Muscle layer of duodenum (tissue), 2 donors: ENCODE measurements around the gene MUC15.
"Not testable (repeated sequence)": the region's sequence is repeated elsewhere in the genome, so short reads cannot be mapped to it uniquely, and the experiment has no call there.

Experiments
- H3K27ac ChIP-seq: one replicate; pipeline ENCODE4 v1.7.0; 2013; ENCODE audit warnings: mild to moderate bottlenecking, low read length
- H3K27me3 ChIP-seq: one replicate; pipeline ENCODE4 v1.7.0; 2013; ENCODE audit warnings: low read depth, mild to moderate bottlenecking, control low read depth, low read length
- H3K36me3 ChIP-seq, 2 donors: one replicate each; pipeline ENCODE4 v1.7.0; 2013; ENCODE audit warnings: low read length in 2 of 2, control low read depth in 1 of 2, mild to moderate bottlenecking in 1 of 2; ENCODE audit not compliant: insufficient read depth in 2 of 2, control insufficient read depth in 1 of 2
- H3K4me1 ChIP-seq, 2 donors: one replicate each; pipeline ENCODE4 v1.7.0; 2013; ENCODE audit warnings: low read length in 2 of 2, mild to moderate bottlenecking in 2 of 2, control low read depth in 1 of 2, moderate library complexity in 1 of 2; ENCODE audit not compliant: insufficient read depth in 2 of 2, control insufficient read depth in 1 of 2
- H3K4me3 ChIP-seq, 2 donors: one replicate each; pipeline ENCODE4 v1.7.0; 2013; ENCODE audit warnings: low read length in 2 of 2, low read depth in 1 of 2, mild to moderate bottlenecking in 1 of 2
- H3K9me3 ChIP-seq, 2 donors: one replicate each; pipeline ENCODE4 v1.7.0; 2013; ENCODE audit warnings: low read length in 2 of 2, control low read depth in 1 of 2, mild to moderate bottlenecking in 1 of 2; ENCODE audit not compliant: control insufficient read depth in 1 of 2
- donor health status: healthy.

Gene MUC15

DNA sequence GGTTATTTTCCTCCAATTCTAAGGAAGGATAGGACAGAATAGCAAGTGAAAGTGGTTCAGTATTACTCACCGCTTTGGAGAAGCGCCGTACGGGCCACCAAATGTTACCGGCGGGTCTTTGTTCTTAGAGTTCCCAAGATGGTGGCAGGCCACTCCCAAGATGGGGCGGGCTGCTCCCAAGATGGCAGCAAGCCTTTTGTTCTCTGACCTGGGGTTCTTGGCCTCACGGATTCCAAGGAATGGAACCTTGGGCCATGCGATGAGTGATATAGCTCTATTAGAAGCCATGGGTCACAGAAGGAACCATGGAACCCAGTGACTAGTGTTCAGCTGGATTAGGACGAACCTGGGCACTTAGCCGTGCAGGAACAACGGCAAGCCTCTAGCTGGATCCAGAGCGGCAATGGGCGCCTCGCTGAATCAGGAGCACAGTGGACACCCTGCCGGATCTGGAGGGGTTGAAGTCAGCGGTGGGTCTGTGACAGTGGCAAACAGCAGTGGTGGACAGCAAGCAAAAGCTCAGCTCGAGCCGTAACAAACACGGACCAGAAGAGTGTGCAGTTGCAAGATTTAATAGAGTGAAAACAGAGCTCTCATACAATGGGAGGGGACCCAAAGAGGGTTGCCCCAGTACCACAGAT, 25.1 kb upstream of the MUC15 start:
- H3K27ac ChIP-seq, H3K36me3 ChIP-seq, H3K27me3 ChIP-seq, H3K4me3 ChIP-seq, H3K4me1 ChIP-seq, H3K9me3 ChIP-seq: not testable (repeated sequence)

DNA sequence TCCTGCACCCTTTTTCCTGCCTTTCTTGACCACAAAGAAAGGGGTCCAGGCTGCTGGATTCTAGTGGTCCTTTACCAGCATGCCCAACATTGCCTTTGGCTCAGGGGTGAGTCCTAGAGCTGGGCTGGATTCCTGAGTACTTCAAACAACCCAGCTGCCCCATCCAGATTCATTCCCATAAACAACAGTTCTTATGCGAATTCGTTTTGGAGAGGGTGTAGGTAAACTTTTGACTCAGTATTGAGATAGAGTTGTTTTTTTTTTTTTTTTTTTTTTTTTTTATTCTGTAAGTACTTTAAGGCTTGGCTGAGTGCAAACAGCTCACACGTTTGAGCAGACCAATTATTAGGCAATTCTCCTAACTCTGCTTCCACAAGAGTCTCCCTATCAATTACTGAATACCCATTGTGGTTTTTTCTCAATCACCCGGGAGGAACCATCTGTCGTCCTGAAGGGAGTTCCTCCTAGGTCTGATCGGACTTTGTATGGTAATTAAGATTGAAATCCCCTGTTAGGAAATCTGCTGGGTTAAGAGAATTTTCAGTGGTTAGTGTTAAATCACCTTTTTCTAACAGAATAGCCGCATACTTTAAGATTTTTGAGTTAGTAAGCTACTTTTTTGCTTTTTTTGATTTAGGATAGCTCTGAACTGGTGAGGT, 23.3 kb upstream of the MUC15 start:
- not testable (repeated sequence) for H3K9me3 ChIP-seq, H3K27me3 ChIP-seq, H3K27ac ChIP-seq, H3K4me1 ChIP-seq, H3K4me3 ChIP-seq, H3K36me3 ChIP-seq

DNA sequence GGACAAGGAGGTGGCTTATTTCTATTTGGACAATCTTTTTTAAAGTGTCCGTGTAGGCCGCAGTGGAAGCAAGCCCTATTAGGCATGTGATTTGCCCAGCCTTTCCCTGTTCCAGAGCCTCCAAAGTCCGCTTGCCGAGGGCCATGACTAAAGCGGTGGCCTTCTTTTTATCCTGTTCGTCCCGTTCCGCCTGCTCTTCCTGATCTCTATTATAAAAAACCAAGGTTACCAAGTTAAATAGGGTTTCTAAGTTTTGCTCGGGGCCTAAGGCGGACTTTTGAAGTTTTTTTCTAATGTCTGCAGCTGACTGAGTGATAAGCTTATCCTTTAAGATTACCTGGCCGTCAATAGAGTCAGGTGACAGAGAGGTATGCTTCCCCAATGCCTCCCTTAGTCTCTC, 21.6 kb upstream of the MUC15 start:
- no peak overlapping the region for H3K4me3 ChIP-seq
- H3K4me1 ChIP-seq: no peaks in the 10 kb centered on the region
- H3K9me3 ChIP-seq: no peaks in the 10 kb centered on the region
- H3K36me3 ChIP-seq: no peaks in the 10 kb centered on the region
- H3K27me3 ChIP-seq: no peaks in the 10 kb centered on the region
- H3K27ac ChIP-seq: no peak overlapping the region

DNA sequence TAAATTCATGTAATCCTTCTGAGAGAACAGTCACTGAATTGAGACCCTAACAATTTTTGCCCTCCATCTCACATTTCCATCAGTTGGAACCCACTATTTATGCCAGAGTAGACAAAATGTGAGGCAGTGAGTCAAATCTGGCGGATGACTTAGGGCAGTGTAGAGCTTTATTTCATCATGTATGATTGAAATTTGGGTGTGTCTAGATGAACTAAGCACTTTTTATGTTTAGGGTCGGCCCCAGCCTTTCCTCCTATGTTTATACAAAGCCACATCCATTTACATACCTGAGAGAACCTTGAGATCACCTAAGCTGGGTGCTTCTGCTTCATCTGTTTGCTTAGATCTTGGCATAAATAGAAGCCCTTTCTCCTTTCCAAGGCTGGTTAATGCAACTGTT, 15.0 kb upstream of the MUC15 start:
- H3K4me1 ChIP-seq: no peaks in the 10 kb centered on the region
- H3K4me3 ChIP-seq: no peak overlapping the region
- H3K9me3 ChIP-seq: no peaks in the 10 kb centered on the region

DNA sequence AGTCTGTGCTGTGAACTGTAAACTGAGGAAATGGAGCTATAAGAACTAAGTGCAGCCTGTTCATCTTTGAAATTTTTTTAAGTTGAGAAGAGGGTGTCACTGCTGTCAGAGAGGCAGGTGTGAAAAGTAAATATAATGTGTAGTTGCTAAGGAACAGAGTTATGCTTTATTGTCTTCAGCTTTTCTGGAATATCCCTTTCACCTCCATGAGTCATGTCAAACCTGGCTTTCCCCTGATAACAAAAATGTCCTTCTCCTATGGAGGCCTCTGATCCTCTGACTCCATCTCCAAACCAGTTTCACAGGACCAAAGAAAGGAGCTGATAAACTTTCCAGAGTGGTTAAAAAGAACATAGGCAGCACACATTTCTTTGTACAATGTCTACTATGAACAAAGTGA, 12.8 kb upstream of the MUC15 start:
- H3K9me3 ChIP-seq: no peaks in the 10 kb centered on the region
- no peak overlapping the region for H3K4me3 ChIP-seq
- H3K36me3 ChIP-seq: no peaks in the 10 kb centered on the region
- no peaks in the 10 kb centered on the region for H3K27me3 ChIP-seq
- no peak overlapping the region for H3K27ac ChIP-seq
- peaks cover 0 to 2% of the 10 kb centered on the region in 2 donors for H3K4me1 ChIP-seq

More for the DNA sequence above, 15.0 kb upstream of the MUC15 start:
- Histone ChIP-seq H3K27ac (no peak overlapping the region), H3K36me3 (no peaks in the 10 kb centered on the region), H3K27me3 (no peaks in the 10 kb centered on the region)

DNA sequence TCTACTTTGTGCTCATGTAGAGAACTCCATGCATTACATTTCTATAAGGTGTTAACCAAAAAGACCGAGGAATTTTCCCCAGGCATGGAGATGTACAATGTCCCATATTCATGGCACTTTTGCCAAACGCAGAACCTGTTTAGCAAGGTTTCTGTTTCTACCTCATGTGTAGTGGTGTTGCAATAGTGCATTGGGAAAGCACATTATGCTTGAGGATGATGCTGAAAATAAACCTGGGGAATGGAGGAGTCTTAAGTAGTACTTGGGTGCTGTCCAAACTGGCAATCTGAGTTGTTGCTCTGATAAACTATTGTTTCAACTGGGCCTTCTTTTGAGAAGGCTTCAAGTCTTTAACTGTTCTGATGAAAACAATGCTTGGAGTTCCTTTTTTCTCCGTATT, 11.5 kb upstream of the MUC15 start:
- no peaks in the 10 kb centered on the region for H3K27me3 ChIP-seq
- no peak overlapping the region for H3K4me3 ChIP-seq
- H3K4me1 ChIP-seq: peaks cover 0 to 2% of the 10 kb centered on the region in 2 donors
- H3K36me3 ChIP-seq: no peaks in the 10 kb centered on the region
- H3K27ac ChIP-seq: no peak overlapping the region
- no peaks in the 10 kb centered on the region for H3K9me3 ChIP-seq

DNA sequence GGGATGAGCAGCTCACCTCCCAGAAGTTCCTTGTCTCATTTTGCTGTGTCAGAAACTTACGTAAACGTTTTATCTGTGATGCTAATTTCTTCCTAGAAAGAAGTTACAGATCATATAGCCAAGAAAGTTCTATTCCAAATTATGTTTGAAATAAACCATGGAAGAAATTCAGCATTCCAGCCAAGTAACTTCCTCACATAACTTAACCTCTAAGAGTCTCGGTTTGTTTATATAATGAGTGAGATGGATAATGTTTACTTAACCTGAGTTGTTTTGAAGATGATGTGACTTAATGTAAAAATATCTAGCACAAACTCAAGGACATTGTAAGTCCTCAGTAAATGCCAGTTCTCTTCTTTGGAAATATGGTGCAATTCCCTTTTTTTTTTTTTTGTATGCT, 8.9 kb upstream of the MUC15 start:
- Histone ChIP-seq H3K4me3 (no peak overlapping the region), H3K27me3 (no peaks in the 10 kb centered on the region), H3K4me1 (peaks cover 0 to 2% of the 10 kb centered on the region in 2 donors), H3K36me3 (no peaks in the 10 kb centered on the region), H3K9me3 (no peaks in the 10 kb centered on the region), H3K27ac (no peak overlapping the region)

DNA sequence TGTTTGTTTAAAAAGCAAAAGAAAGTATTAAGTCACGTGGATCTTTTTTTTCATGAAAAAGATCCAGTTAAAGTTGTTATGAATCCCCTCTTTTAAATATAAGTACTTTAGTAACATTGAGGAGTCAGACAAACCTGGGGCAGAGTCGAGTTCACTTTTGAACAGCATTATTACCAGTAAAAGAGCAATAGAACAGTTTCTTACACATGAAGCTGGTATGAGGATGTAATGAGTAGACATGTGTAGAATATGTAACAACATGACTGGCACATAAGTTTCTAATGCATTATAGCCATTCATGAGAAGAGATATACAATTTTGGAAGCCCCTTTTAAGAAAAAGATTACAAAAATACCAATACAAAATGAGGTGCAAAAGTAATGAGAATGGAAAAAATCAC, 7.6 kb upstream of the MUC15 start:
- no peak overlapping the region for H3K4me3 ChIP-seq
- H3K36me3 ChIP-seq: no peaks in the 10 kb centered on the region
- H3K4me1 ChIP-seq: peaks cover 0 to 2% of the 10 kb centered on the region in 2 donors
- no peak overlapping the region for H3K27ac ChIP-seq
- H3K9me3 ChIP-seq: no peaks in the 10 kb centered on the region
- H3K27me3 ChIP-seq: no peaks in the 10 kb centered on the region

DNA sequence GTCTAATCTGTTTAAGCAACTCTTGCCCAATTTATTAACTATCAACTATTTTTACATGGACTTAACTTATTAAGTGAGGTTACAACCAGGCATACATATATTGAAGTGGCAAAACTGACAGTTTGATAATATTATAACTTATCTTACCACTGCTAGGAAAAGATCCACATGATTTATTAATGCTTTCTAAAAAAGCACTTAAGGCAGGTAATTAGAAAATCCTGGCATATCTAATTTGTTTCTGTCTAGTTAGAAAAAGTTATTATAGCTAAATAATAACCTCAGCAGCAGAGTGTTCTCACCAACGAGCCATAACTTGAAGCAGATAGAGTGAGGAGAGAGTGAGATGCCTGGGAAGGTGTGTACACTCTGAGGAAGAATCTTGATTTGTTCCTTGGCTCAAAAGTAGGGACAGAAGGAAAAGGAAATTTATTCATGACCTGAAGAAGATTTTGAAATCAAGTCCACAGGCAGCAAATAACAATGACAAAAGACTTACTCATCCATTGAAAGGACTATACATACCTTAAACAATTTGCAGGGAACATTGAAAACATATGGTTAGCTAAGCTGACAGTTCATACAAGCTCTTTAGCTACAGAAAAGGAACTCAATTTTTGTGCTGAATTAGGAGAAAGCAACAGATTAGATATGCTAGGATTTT, 7.1 kb upstream of the MUC15 start:
- Histone ChIP-seq H3K4me1 (peaks cover 0 to 2% of the 10 kb centered on the region in 2 donors), H3K27ac (no peak overlapping the region), H3K27me3 (no peaks in the 10 kb centered on the region), H3K36me3 (no peaks in the 10 kb centered on the region), H3K4me3 (no peak overlapping the region), H3K9me3 (no peaks in the 10 kb centered on the region)

DNA sequence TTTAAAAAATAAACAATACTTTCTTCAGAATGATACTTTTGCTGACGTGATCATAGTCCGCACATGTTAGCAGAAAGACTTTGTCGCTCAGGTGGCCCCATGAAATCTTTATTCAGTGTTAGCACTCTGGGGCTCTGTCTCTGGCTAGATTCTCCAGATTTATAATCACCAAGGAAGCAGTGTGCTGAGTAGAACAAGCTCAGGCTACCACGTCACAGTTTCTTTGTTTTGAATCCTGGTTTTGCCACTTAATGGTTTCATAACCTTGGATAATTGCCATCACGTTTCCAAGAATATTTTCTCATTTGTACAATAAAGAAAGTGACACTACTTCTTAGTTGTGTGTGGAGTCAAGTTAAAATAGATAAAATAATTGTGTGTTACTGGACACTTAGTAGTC, 3.9 kb upstream of the MUC15 start:
- H3K4me1 ChIP-seq: peaks cover 0 to 8% of the 10 kb centered on the region in 2 donors
- no peaks in the 10 kb centered on the region for H3K36me3 ChIP-seq
- no peak overlapping the region for H3K27ac ChIP-seq
- no peaks in the 10 kb centered on the region for H3K27me3 ChIP-seq
- no peak overlapping the region for H3K4me3 ChIP-seq
- H3K9me3 ChIP-seq: no peaks in the 10 kb centered on the region

DNA sequence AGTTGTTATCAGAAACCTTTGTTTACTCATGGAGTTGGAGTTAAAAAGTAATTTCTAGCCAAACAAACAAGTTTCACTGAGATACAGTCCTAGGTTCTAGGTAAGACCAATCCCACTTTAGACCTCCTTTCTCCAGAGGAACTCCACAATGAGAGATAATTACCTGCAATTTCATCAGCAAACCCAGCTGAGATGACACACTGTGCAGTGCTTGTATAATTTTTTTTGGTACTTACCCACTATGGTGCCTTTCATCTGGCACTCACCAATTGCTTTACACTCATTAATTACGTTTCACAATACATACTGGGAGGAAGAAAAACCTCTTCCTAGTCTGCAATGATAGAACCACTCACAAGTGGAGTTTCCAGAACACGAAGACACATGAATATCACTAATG, 1.8 kb upstream of the MUC15 start:
- no peaks in the 10 kb centered on the region for H3K27me3 ChIP-seq
- no peaks in the 10 kb centered on the region for H3K9me3 ChIP-seq
- no peaks in the 10 kb centered on the region for H3K36me3 ChIP-seq
- H3K4me1 ChIP-seq: peaks cover 0 to 6% of the 10 kb centered on the region in 2 donors
- no peak overlapping the region for H3K27ac ChIP-seq
- no peak overlapping the region for H3K4me3 ChIP-seq
